IPS-11a (cell line): ENCODE measurements around the gene SMIM10.
"Not testable (repeated sequence)": the region's sequence is repeated elsewhere in the genome, so short reads cannot be mapped to it uniquely, and the experiment has no call there.

Experiments used
- H3K4me3 ChIP-seq: one replicate; pipeline ENCODE4 v1.5.1; 2013; ENCODE audit warnings: low read depth, low read length, control low read depth

SMIM10 gene

GRCh38 chrX:135009838-135010237 lies 19.0 kb downstream of the SMIM10 start:
- no peak overlapping the region for H3K4me3 ChIP-seq

- H3K4me3 ChIP-seq = no peak overlapping the region
Measured at GRCh38 chrX:135010921-135011320, 20.1 kb downstream of the SMIM10 start.

- H3K4me3 ChIP-seq = no peak overlapping the region
Measured at GRCh38 chrX:135015523-135016245, 24.9 kb downstream of the SMIM10 start.

GRCh38 chrX:135019890-135020289 lies 29.1 kb downstream of the SMIM10 start:
- H3K4me3 ChIP-seq = not testable (repeated sequence)

GRCh38 chrX:135023791-135024190 lies 33.0 kb downstream of the SMIM10 start:
- not testable (repeated sequence) for H3K4me3 ChIP-seq

GRCh38 chrX:135024526-135024925 lies 33.7 kb downstream of the SMIM10 start:
- no peak overlapping the region for H3K4me3 ChIP-seq

GRCh38 chrX:135030207-135030963 lies 39.6 kb downstream of the SMIM10 start:
- H3K4me3 ChIP-seq = not testable (repeated sequence)

- not testable (repeated sequence) for H3K4me3 ChIP-seq
Measured at GRCh38 chrX:135041149-135042123, 50.6 kb downstream of the SMIM10 start.
